Stimulated activated CD4-positive, alpha-beta T cell treated with anti-CD3 and anti-CD28 coated beads, Interleukin-4, amount 100 ng/mL, for 4 hours (primary cell): ENCODE results near the gene ZNF490.
"Not testable (repeated sequence)": the region's sequence is repeated elsewhere in the genome, so short reads cannot be mapped to it uniquely, and the experiment has no call there.

ENCODE experiments used
- DNase-seq, 2 experiments: peaks; one replicate each; pipeline ENCODE4 v3.0.0-alpha.2; 2020

ZNF490 gene

DNA sequence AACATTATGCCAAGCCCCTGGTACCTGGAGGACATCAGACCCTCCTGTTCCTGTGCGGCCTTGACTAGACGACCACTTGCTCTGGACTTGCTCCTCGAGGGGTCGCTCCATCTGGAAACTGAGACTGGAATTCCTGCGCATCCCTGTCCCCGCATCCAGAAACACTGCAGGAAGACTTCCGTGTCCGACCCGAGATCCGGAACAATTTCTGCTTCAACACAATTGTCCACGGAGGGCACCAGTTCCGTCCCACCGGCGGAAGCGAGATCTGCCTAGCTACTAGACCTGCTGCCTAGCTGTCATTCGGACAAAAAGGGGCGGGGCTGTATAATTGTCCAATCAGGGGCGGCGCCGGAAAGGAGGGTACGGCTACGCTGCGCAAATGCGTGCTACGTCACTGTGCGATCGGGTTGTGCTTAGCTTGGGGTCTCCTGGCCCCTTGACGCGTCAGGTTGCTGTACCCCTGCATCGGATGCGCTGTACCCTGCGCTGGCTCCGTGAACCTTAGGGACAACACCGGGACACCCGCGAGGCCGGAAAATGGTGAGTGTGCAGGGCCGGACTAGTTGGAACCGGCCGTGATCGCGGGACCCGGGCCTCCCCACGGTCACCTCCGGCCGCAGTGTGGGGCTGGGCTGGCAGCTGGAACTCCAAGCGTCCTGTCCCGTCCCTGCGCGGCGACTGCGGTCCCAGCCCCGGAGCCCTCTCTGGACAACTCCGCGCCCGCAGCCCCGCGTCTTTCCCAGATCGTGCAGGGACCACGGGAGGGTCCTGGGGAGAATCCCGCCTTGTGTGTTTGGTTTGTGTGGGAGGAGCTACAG is at the start of gene ZNF490, which contains the start of gene ZNF791:
Gene ZNF490 (minus strand): TSS at position 274 of the 821 bp plus-strand sequence. CDS start 133 bp downstream, at position 141.
Gene ZNF791 (plus strand): TSS at position 381 of the 821 bp plus-strand sequence. CDS start 160 bp downstream, at position 541.
- peak; percentile 93 to 94 for DNase-seq

DNA sequence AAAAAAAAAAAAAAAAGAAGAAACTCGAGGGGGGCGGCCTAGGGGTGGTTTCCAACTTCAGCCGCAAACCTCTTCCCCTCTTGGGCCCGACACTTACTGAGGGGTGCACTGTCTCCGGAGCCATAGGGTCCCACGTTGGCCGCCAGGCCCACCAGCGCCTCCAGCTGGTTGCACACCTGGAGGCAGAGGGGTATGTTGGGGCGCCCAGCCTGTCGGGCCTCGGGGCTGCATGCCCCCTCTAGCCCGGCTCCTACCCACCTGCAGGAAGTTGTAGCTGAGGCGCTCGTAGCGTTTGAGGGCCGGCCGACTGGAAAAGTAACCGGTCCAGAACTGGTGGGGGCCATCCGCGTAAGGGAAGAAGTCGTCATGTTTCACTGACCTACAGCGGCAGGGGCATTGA is 47.4 kb upstream of the ZNF490 start:
- no peak for DNase-seq

DNA sequence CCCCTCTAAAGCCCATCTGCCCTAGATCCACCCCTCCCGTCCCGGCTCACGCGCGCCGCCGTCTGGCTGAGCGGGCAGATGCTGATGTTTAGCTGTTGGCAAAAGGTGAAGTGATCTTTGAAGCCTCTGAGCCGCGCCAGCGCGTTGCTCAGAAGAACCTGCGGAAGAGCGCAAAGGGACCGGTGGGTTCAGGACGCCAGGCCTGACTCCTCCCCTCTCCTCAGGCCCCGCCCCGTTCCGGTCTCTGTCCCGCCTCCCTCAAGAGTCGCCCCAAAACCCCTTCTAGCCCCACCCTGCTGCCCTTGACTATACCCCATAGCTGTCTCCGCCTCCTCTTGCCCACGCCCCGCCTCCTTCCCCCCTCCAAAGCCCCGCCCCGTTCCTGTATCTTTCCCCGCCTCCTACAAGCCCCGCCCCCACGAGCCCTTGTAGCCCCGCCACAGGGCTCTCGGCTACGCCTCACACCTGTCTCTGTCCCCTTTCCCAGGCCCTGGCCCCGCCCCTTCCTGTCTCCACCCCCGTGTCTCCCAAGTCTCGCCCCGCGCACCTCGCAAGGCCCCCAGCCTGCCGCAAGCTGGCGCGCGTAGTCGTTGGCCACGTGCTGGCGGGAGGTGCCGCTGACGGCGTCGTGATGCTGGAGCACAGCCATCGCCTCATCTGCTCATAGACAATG is 46.4 kb upstream of the ZNF490 start:
- no peak for DNase-seq

DNA sequence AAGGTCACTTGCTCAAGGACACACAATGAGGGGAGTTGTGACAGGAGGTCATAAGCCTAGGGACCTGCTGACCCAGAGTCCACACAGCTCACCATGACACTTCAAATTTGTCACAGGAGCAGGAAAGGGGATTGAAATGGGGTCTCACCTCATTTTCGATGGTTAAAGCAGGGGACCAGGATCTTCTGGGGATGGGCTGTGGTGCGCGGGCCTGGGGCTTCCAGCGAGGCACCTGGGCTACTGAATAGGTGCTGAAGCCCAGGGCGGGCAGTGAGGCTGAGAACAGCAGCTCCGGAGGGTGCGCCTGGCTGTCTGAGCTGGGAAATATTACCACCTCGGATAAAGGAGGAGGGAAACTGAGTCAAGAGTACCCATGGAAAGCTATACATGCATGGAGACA is 44.9 kb upstream of the ZNF490 start:
- DNase-seq, result no peak

DNA sequence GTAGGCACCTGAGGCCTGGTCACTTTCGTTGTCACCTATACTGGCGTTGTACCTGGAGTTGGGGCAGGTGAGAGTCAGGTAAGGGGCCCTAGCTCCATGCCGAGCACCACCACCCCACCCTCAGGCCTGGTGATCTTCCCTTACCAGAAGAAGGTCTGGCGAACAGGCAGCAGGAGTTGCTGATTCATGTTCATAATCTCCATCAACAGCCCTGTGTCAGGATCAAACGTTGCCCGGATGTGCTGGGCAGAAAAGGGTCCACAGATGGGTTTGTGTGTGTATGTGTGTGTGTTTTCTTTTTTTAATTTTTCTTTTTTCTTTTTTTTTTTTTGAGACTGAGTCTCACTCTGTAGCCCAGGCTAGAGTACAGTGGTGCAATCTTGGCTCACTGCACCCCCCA is 41.6 kb upstream of the ZNF490 start:
- DNase-seq, result no peak

DNA sequence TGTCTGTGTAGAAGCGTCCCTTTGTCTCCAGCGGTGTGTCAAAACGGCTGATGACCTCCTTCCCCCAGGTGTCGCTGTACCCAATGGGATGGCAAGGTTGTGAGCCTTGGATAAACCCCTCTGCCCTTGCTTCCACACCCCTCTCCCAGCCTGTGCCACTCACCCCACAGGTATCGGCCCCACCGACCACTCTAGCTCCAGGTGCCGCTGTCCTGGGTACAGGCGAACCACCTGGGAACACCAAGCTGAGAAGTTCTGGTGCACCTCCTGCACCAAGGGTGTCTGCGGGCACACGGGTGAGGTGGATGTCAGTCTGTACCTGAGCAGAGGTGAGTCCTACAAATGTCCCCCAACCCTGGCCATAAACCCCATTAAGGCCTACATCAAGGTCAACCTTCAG is 39.3 kb upstream of the ZNF490 start:
- DNase-seq, result no peak

DNA sequence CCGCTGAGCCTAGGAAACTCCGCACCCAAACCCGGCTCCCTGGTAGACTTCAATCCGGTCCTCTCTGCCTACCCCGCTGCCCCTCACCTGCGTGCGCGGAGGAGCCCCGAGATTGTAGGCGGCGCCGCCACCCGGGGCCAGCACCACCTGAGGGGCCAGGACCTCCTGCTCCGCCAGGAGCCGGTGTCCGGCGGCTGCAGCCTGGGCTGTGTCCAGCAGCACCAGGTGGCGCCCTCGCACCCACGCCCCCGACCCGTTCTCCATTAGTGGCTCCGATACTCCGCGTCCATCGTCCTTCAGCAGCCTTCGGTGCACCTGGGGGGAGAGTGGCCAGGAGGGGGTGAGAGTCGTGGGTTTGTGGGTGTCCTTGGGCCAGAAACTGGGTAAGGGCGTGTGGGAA is 37.5 kb upstream of the ZNF490 start:
- no peak for DNase-seq

DNA sequence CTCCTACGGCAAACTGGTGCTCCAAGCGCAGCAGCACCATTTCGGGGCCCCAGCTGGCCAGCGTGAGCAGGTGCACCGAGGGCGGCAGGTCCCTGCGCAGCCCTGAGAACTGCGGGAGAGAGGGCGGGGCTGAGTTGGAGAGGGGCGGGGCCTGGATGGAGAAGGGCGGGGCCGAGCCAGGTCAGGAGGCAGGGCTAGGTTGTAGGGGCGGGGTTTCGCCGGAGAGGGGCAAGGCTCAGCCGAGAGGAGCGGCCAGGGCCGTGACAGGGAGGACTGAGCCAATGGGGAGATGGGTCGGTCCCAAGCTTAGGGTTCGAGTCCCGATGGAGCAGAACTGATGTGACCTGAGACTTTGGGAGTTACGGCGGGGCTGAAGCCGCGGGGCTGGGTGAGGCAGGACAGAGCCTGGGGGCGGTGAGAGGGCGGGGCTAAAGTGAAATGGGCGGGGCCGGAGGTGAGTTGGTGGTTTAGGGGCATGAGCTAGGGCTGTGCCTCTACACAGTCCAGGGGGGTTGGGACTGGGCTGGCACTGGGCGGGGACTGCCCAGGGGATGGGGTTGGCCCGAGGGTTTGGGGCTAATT is 37.0 kb upstream of the ZNF490 start:
- peak in 1 of 2 experiments; percentile 25 for DNase-seq

DNA sequence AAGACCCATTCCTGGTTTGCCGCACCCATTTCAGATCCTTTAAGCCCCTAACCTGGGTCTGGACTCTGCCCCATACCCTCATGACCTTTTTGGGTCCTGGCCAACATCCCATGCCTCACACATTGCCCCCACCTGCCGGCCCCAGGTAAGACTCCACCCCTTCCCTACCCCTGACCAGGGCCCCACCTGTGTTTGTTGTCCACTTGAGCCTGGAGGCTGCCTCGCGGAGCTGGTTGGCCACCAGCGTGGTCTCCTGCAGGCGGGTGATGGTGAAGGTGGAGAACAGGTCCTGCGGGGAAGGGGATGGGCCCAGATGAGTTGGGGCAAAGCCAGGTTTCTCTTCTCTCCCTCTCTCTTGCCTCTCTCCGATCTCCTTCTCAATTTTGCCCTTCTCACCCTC is 36.4 kb upstream of the ZNF490 start:
- DNase-seq, result no peak

DNA sequence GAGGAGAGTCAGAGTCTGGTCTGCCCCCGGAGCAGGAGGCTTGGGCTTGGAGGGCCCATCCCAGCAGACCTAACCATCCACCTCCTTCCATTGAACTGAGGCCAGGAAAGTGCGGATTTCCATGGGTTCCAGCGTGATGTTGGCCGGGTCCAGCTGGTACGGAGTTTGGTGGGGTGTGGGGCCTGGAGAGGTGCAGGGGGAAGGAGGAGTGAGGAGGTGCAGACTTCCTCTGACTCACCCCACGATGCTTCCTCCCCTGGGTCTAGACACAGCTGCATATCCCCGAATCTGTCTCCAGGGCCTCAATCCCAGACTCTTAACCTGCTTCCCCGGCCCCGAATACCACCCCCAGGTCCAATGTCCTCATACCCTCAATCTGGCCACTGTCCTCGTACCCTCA is 35.9 kb upstream of the ZNF490 start:
- DNase-seq, result no peak

DNA sequence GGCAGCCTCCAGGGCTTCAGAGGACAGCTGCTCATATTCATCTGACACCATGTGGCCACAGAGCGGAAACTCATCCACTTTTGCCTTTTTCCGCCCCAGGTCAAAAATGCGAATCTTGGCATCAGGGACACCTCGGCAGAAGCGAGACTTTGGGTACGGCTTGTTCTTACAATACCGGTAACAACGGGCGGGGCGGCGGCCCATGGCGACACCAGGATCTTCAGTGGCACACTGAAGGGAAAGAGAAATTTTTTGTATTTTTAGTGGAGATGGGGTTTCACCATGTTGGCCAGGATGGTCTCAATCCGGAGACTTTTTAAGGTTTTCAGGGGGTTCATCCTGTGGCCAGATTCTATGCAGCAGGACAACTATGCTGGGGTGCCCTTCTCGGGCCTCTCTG is 33.1 kb upstream of the ZNF490 start:
- not testable (repeated sequence) for DNase-seq

DNA sequence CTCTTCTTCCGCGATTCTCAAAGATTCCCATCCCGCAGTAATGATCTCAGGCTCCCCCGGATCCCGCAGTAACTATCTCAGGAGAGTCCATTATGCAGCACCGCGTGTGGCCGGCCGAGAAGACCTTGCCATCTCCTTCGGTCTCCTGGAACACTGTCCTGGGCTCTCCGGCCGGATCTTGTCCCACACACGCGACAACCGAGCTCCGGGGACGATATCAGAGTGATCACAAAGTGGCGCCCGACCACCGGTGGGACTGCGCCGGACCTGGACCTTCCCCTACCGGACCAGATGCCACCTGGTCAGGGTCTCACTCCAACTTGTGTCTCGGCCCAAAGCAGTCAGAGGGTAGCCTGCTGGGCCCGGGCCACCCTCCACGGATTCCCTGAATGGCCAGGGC is 31.9 kb upstream of the ZNF490 start:
- no peak for DNase-seq

DNA sequence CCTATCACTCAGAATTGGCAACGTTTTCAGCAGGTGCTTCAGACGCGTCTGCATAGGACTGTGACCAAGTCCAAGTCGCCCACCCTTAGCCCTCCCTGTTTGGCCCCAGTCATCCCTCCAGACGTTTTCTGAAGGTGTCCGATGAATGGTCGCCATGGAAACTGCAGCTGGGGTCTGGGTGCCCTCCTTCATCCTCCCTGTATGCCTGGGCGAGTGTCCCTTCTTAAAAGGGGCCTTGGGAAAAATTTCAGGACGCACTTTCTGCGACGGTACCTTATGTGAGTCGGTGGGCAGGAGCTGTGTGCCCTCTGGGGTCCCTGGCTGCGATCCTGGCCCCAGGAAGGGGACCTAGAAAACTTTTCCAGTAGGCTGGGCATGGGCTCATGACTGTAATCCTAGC is 30.8 kb upstream of the ZNF490 start:
- DNase-seq, result no peak

DNA sequence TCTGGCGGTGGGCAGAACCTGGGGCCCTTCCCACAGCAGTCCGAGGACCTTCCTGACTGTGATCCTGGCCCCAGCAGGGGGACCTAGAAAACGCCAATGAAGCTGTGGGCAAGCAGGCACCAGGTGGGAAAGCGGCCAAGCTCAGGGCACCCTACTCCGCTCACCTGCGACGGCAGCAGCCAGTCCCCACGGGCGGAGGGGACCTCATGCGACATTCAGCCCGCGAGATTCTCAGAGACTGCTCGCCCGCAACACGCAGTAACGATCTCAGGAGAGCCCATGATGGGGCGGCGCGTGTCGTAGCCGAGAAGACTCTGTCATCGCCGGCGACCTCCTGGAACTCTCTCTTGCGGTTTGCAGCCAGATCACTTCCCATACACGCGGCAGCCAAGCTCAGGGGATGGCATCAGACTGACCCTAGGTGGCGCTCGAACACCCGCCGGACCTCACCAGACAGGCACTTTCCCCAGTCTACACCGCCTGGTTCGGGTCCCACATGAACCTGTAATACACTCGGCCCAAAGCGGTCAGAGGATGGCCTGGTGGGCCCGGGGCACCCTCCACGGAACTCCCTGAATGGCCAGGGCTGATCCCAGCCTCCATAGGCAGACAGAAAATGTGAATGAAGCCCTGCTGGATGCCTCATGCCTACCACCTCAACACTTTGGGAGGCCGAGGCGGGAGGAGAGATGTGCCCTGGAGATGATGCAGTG is 29.4 kb upstream of the ZNF490 start:
- DNase-seq, result peak; percentile 81 to 88

DNA sequence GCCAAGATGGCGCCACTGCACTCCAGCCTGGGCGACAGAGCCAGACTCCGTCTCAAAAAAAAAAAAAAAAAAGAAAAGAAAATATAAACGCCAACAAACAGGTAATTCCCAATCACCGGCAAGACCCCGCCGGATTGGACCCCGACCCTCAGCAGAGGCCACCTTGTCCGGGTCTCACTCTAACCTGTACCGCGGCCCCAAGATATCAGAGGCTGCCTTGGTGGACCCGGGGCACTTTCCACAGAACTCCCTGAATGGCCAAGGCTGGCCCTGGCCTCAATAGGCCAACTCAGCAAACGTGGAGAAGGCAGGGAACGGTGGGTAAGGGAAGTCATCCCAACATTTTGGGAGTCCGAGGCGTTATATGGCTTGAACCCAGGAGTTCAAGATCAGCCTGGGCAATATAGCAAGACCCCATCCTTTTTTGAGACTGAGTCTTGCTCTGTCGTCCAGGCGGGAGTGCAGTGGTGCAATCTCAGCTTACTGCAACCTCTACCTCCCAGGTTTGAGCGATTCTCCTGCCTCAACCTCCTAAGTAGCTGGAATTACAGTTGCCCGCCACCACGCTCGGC is 28.1 kb upstream of the ZNF490 start:
- DNase-seq, result no peak

DNA sequence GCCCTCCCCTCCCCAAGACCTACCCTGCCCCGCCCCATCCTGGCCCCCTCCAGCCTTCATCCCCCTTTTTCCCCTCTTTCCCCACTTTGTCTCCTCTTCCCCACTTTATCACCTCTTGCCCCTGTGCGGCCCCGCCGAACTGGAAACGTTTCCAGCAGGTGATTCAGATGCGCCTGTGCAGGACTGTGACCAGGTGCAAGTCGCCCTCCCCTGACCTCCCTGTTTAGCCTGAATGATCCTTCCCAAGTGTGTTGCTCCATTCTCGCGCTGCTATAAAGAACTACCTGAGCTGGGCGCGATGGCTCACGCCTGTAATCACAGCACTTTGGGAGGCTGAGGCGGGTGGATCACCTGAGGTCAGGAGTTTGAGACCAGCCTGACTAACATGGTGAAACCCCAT is 26.0 kb upstream of the ZNF490 start:
- DNase-seq, result no peak

DNA sequence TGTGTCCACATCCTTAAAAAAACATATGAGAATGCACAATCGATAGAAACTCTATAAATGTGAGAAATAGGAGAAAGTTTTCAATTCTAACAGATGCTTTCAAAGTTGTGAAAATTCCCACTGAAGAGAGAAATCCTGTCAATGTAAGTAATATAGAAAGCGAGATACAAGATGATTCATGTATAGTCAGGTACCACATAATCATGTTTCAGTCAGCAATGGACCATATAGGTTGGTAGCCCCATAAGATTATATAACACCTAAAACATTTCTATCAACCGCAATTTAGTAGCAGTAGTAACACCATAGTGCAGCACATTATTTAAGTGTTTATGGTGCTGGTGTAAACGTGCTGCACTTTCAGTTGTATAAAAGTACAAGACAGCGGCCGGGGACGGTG is 18.6 kb upstream of the ZNF490 start:
- DNase-seq, result no peak

DNA sequence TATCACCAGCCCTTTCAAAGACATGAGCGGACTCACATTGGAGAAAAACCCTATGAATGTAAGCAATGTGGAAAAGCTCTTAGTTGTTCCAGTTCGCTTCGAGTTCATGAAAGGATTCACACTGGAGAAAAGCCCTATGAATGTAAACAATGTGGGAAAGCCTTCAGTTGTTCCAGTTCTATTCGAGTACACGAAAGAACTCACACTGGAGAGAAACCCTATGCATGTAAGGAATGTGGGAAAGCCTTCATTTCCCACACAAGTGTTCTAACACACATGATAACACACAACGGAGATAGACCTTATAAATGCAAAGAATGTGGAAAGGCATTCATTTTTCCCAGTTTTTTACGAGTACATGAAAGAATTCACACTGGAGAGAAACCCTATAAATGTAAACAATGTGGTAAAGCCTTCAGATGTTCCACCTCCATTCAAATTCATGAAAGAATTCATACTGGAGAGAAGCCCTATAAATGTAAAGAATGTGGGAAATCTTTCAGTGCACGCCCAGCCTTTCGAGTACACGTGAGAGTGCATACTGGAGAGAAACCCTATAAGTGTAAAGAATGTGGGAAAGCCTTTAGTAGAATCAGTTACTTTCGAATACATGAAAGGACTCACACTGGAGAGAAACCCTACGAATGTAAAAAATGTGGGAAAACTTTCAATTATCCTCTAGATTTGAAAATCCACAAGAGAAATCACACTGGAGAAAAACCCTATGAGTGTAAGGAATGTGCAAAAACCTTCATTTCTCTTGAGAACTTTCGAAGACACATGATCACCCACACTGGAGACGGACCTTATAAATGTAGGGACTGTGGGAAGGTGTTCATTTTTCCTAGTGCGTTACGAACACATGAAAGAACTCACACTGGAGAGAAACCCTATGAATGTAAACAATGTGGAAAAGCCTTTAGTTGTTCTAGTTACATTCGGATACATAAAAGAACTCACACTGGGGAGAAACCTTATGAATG is 17.7 kb upstream of the ZNF490 start:
- DNase-seq, result no peak

DNA sequence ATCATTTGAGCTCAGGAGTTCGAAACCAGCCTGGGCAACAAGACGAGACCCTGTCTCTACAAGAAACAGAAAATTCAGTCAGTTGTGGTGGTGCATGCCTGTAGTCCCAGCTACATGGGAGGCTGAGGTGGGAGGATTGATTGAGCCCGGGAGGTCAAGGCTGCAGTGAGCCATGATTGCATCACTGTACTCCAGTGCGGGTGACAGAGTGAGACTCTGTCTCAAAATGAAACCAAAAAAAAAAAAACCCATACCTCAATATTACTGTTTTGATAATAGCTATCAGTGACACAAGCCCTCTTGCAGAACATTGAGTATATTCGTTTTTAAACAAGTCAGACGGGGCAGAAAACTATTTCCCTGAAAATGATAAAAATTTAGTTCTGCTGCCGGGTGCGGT is 16.3 kb upstream of the ZNF490 start:
- no peak for DNase-seq

DNA sequence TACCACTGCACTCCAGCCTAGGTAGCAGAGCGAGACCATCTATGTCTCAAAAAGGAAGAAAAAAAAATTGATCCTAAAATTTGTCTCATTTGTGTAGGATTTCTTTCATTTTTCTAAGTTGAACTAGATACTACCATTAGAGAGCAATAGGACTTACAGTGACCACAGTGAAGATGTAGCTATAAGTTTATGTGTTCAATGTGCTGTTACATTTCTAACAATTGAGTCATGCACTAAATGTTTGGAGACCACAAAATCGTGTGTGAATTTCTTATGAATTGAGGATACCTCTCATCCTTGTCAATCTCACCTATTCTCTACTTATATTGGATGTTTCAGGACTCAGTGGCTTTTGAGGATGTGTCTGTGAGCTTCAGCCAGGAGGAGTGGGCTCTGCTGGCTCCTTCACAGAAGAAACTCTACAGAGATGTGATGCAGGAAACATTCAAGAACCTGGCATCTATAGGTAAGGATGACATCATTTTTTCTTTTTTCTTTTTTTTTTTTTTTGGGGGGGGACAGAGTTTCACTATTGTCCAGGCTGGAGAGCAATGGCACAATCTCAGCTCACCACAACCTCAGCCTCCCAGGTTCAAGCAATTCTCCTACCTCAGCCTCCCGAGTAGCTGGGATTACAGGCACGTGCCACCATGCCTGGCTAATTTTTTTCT is 12.9 kb upstream of the ZNF490 start:
- DNase-seq, result no peak
